GM10248 (cell line): ENCODE data around the gene PITX1.

Experiments used
- CTCF ChIA-PET: fragments of 300-600 bp; sonication (Branson Sonifier 250); formaldehyde crosslinking; extraction: SDS; loops from one replicate; lab custom pipeline; 2021; ENCODE audit warnings: antibody characterized with exemption; lab: Yijun Ruan, JAX
- POLR2A ChIA-PET: fragments of 350-650 bp; sonication (Branson Sonifier 250); formaldehyde crosslinking; extraction: SDS; loops from one replicate; lab custom pipeline; 2020; ENCODE audit warnings: antibody characterized with exemption; lab: Yijun Ruan, JAX
- DNase-seq: peaks from one replicate; pipeline ENCODE4 v3.0.0; 2012; ENCODE audit errors: extremely low spot score
- TF ChIP-seq, protein P1 (sequence below): IDR thresholded peaks from 2 replicates; pipeline ENCODE4 v1.5.1; 2012; ENCODE audit warnings: mild to moderate bottlenecking, low read depth; ENCODE audit errors: extremely low read depth, missing control alignments, control extremely low read depth

Gene PITX1

DNA sequence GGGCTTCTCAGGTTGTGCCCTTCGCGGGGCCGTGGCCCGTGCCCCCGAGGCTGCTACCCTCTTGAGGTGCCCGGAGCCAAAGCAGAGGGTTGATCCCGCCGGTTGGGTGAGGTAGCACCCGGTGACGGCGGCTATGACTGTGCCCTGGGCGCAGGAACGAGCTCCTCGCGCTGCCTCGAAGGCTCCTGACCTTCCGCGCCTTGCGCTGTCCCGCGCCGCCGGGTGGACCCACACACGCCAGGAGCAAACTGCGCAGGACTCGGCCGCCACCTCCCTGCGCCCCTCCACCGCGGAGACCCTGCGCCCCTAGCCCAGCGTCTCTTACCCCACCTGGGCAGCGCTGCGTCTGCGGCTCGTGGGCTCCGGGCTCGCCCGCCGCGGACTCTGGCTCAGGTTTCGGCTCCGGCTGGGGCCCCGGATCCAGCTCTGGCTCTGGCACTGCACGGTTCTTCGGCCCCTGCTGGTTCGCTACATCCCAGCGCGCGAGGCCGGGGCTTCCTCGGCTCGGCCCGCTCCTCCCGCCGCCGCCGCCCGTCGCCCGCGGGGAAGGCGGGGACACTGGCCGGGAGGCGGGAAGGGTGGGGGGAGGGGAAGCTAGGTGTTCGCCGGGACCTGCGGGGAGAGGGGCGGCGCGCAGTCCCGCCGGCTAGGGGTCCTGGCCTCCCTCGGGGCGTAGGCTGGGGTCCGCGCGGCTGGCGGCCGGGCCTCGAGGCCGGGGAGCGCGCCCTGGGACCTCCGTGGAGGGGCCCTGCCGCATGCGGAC lies 5.4 kb upstream of the PITX1 start:
- TF ChIP-seq, protein P1, sequence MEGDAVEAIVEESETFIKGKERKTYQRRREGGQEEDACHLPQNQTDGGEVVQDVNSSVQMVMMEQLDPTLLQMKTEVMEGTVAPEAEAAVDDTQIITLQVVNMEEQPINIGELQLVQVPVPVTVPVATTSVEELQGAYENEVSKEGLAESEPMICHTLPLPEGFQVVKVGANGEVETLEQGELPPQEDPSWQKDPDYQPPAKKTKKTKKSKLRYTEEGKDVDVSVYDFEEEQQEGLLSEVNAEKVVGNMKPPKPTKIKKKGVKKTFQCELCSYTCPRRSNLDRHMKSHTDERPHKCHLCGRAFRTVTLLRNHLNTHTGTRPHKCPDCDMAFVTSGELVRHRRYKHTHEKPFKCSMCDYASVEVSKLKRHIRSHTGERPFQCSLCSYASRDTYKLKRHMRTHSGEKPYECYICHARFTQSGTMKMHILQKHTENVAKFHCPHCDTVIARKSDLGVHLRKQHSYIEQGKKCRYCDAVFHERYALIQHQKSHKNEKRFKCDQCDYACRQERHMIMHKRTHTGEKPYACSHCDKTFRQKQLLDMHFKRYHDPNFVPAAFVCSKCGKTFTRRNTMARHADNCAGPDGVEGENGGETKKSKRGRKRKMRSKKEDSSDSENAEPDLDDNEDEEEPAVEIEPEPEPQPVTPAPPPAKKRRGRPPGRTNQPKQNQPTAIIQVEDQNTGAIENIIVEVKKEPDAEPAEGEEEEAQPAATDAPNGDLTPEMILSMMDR: no peak
- ChIA-PET CTCF (no interaction called here), POLR2A (no interaction called here)
- DNase-seq: no peak

- TF ChIP-seq, protein P1: no peak
- POLR2A ChIA-PET: no interaction called here
- DNase-seq: no peak
- CTCF ChIA-PET: no interaction called here
Observed at GRCh38 chr5:135038813-135039270, 4.8 kb upstream of the PITX1 start.

DNA sequence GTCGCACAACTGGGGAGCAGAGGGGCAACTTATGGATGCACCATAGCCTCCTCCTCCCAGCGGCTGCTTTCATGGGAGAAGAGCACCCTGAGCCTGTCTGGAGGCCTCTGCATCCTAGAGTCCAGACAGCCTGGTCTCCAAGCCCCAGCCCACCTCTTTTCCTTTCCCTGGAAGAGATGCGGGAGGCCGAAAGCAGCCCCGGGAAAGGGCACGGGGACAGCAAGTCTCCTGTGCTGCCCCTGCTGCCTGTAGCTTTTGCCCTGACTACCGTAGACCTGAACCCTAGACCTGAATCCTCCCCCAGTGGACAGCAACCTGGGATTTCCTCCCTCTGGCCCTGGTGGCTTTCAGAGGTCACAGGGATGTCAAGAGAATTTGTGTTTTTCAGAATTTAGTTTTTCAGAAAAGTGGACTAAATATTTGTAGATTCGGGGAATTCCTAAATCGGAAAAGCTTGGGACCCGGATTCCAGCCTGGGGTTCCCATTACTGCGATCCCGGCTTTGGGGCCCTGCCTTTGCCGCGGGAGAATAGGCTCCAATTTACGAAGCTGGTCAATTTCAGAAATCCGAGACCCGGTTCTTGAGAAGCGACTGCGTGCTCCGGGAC lies 4.3 kb upstream of the PITX1 start:
- DNase-seq: no peak
- TF ChIP-seq, protein P1: no peak
- ChIA-PET CTCF (no interaction called here), POLR2A (no interaction called here)

DNA sequence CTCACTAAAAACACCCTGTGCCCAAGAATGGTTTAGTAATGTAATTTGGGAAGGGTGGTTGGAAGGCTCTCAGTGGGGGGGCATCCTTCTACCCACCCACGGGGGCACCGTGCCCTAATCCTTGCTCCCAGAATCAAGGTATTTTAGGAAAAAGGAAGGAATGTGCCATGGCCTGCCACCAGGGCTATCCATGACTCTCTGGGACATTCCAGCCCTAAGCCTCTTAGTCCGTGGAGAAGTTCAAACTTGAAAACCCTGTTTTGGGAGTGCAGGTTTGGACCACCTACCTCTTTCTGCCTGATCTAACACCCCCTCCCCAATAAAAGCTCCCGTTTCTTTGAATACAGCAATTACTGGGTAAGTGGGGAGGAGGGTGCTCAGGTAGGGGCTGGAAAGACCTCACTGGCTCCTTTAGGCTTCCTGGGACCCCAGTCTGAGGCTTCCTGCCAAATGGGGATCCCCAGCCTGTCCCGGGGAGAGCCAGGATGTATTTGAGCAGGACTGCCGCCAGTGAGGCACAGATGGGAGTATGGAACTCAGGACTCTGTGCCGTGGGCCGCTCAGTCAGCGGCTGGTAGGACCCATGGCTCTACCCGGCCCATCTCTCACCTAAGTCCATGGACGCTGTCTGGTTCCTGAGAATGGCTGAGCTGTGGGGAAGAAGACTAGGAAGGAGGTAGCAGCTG lies 3.6 kb upstream of the PITX1 start:
- ChIA-PET POLR2A (no interaction called here), CTCF (no interaction called here)
- DNase-seq: no peak
- TF ChIP-seq, protein P1: no peak

- TF ChIP-seq, protein P1: no peak
- CTCF ChIA-PET: no interaction called here
- POLR2A ChIA-PET: no interaction called here
- no peak for DNase-seq
Observed at GRCh38 chr5:135036405-135036804, 2.4 kb upstream of the PITX1 start.

- POLR2A ChIA-PET: no interaction called here
- no peak for DNase-seq
- CTCF ChIA-PET: interaction anchor here (0.9 kb wide), 1 partner anchor 12 kb away, joined by 3 read pairs; no protein-coding TSS in a partner anchor
- TF ChIP-seq, protein P1: no peak
Observed at GRCh38 chr5:135035678-135036030, 1.6 kb upstream of the PITX1 start.
